Measurements from ENCODE around the gene HMGCL. TPM values are rescaled to one million over a fixed set of nuclear protein-coding genes. Genes with fewer than 3 reads are reported as not detected.

Gene HMGCL
- total and polyA plus RNA-seq, 2 of the 13 experiments (the other 11 are each of a cell fraction or from before 2014, with no cell fraction given) = 21.3 to 41.4 TPM

DNA sequence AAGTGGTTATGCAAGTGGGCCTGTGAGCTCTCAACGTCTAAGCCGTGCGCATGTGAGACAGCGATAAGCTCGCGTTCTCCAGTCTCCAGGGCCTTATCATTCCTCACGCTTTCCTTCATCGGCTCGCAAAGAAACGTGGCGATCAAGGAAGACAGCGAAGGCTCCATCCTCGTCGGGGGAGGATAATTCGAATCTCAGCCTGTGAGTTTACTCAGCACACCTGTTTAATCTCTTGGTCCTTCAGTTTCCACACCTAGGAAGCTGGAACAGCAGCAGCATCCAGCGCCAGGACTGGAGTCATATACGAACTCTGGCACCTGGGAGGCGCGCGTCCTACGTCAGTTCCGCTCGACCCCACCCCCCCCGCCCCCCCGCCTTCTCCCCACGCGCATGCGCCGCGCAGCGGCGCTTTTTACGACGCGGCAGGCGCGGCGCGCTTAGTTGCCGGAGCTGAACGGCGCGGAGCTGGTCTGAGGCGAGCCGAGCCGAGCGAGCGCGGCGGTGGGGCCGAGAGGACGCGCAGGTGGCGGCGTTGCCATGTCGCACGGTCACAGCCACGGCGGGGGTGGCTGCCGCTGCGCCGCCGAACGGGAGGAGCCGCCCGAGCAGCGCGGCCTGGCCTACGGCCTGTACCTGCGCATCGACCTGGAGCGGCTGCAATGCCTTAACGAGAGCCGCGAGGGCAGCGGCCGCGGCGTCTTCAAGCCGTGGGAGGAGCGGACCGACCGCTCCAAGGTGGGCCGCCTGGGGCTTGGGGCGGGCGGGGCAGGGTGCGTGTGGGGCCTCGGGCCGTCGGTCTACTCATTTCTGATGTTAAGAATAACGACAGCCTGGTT lies 47.0 kb downstream of the HMGCL start, which contains the start of gene PITHD1 (continued):
- TF ChIP-seq, protein P1, sequence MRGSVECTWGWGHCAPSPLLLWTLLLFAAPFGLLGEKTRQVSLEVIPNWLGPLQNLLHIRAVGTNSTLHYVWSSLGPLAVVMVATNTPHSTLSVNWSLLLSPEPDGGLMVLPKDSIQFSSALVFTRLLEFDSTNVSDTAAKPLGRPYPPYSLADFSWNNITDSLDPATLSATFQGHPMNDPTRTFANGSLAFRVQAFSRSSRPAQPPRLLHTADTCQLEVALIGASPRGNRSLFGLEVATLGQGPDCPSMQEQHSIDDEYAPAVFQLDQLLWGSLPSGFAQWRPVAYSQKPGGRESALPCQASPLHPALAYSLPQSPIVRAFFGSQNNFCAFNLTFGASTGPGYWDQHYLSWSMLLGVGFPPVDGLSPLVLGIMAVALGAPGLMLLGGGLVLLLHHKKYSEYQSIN (CRISPR knock-in tag; IDR thresholded peaks at IDR 0.05; ENCODE audit: borderline replicate concordance) = no peak
- TF ChIP-seq, protein P2, sequence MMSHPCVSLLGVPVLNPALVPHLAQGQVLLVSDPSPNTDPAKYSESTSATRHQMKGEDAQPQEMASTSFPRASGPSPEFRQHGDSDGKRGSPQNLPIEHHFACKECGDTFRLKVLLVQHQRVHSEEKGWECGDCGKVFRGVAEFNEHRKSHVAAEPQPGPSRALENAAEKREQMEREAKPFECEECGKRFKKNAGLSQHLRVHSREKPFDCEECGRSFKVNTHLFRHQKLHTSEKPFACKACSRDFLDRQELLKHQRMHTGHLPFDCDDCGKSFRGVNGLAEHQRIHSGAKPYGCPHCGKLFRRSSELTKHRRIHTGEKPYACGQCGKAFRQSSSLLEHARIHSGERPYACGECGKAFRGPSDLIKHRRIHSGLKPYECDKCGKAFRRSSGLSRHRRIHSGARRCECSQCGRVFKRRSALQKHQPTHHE (CRISPR knock-in tag; IDR thresholded peaks at IDR 0.05; ENCODE audit: borderline replicate concordance) = peak; percentile 53; the same call in 1 of the 2 replicates
- TF ChIP-seq, protein P3, sequence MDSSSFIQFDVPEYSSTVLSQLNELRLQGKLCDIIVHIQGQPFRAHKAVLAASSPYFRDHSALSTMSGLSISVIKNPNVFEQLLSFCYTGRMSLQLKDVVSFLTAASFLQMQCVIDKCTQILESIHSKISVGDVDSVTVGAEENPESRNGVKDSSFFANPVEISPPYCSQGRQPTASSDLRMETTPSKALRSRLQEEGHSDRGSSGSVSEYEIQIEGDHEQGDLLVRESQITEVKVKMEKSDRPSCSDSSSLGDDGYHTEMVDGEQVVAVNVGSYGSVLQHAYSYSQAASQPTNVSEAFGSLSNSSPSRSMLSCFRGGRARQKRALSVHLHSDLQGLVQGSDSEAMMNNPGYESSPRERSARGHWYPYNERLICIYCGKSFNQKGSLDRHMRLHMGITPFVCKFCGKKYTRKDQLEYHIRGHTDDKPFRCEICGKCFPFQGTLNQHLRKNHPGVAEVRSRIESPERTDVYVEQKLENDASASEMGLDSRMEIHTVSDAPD (CRISPR knock-in tag; IDR thresholded peaks at IDR 0.05) = peak; percentile 59; the same call in 1 of the 2 replicates
- peak; percentile 71 for TF ChIP-seq ZNF777 (CRISPR knock-in tag; IDR thresholded peaks at IDR 0.05)
- TF ChIP-seq, protein P4, sequence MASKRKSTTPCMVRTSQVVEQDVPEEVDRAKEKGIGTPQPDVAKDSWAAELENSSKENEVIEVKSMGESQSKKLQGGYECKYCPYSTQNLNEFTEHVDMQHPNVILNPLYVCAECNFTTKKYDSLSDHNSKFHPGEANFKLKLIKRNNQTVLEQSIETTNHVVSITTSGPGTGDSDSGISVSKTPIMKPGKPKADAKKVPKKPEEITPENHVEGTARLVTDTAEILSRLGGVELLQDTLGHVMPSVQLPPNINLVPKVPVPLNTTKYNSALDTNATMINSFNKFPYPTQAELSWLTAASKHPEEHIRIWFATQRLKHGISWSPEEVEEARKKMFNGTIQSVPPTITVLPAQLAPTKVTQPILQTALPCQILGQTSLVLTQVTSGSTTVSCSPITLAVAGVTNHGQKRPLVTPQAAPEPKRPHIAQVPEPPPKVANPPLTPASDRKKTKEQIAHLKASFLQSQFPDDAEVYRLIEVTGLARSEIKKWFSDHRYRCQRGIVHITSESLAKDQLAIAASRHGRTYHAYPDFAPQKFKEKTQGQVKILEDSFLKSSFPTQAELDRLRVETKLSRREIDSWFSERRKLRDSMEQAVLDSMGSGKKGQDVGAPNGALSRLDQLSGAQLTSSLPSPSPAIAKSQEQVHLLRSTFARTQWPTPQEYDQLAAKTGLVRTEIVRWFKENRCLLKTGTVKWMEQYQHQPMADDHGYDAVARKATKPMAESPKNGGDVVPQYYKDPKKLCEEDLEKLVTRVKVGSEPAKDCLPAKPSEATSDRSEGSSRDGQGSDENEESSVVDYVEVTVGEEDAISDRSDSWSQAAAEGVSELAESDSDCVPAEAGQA (IDR thresholded peaks at IDR 0.05; ENCODE audit: low read depth) = peak; percentile 69; the same call in 1 of the 2 replicates
- TF ChIP-seq, protein P4 (CRISPR knock-in tag; IDR thresholded peaks at IDR 0.05; ENCODE audit: borderline replicate concordance) = peak; percentile 73; the same call in 1 of the 2 replicates
- no peak; the same call in 1 of the 2 replicates for TF ChIP-seq SP5 (CRISPR knock-in tag; IDR thresholded peaks at IDR 0.05; ENCODE audit: borderline replicate concordance, low read depth)
- TF ChIP-seq ZC3H13 (CRISPR knock-in tag; IDR thresholded peaks at IDR 0.05) = peak; percentile 29; the same call in 1 of the 2 replicates
- peak; percentile 8; the same call in 1 of the 2 replicates for TF ChIP-seq FOXA3 (CRISPR knock-in tag; IDR thresholded peaks at IDR 0.05)
- TF ChIP-seq, protein P5, sequence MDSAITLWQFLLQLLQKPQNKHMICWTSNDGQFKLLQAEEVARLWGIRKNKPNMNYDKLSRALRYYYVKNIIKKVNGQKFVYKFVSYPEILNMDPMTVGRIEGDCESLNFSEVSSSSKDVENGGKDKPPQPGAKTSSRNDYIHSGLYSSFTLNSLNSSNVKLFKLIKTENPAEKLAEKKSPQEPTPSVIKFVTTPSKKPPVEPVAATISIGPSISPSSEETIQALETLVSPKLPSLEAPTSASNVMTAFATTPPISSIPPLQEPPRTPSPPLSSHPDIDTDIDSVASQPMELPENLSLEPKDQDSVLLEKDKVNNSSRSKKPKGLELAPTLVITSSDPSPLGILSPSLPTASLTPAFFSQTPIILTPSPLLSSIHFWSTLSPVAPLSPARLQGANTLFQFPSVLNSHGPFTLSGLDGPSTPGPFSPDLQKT (CRISPR knock-in tag; IDR thresholded peaks at IDR 0.05; ENCODE audit: borderline replicate concordance) = 0 out of 2 replicates have a peak, but pooled peaks have one; percentile 70
- TF ChIP-seq ZNF256 (CRISPR knock-in tag; conservative IDR thresholded peaks at IDR 0.05) = no peak
- peak; percentile 61; the same call in 1 of the 2 replicates for TF ChIP-seq IRF2 (CRISPR knock-in tag; IDR thresholded peaks at IDR 0.05)
- peak; percentile 67; the same call in 1 of the 2 replicates for TF ChIP-seq ZNF749 (CRISPR knock-in tag; IDR thresholded peaks at IDR 0.05; ENCODE audit: borderline replicate concordance)
- TF ChIP-seq HNF4G (IDR thresholded peaks at IDR 0.05; ENCODE audit: borderline replicate concordance, low read depth, low read length) = peak; percentile 23; the same call in 1 of the 2 replicates
- no peak for TF ChIP-seq HNF4G (CRISPR knock-in tag; IDR thresholded peaks at IDR 0.05; ENCODE audit: borderline replicate concordance, low read depth)
- TF ChIP-seq EZH2 (conservative IDR thresholded peaks at IDR 0.05; ENCODE audit: low read depth, low read length) = no peak
